Mucosa of descending colon (tissue), 3 donors: Measurements from ENCODE around the gene C14orf119. TPM values are rescaled to one million over a fixed set of nuclear protein-coding genes. Genes with fewer than 3 reads are reported as not detected.

ENCODE experiments used
- ATAC-seq: fragments of 200-7000 bp; cut with Tn5 transposase; one replicate; pipeline ENCODE4 v1.9.1; 2020; ENCODE audit warnings: mild to moderate bottlenecking, moderate library complexity
- DNase-seq, 3 donors: peaks; one replicate each; pipeline ENCODE4 v3.0.0-alpha.2; 2020
- H3K36me3 ChIP-seq: fragments of 200-600 bp; one replicate; pipeline ENCODE4 v1.8.0; 2021; ENCODE audit warnings: low read depth, mild to moderate bottlenecking
- H3K4me1 ChIP-seq: fragments of 200-600 bp; one replicate; pipeline ENCODE4 v1.8.0; 2021; ENCODE audit warnings: low read depth, mild to moderate bottlenecking
- H3K4me3 ChIP-seq: fragments of 200-600 bp; one replicate; pipeline ENCODE4 v1.8.0; 2021; ENCODE audit warnings: mild to moderate bottlenecking
- H3K9me3 ChIP-seq: fragments of 200-600 bp; one replicate; pipeline ENCODE4 v1.8.0; 2021; ENCODE audit warnings: mild to moderate bottlenecking
- intact Hi-C, 2 donors: fragments of 100-400 bp; cut with DNase I in 1 of 2; cut with micrococcal nuclease in 1 of 2; formaldehyde crosslinking; loops; one replicate each; pipeline versions ENCODE4 v1.11.0 to v1.11.1; 2022; cut with DNase I, micrococcal nuclease
- total RNA-seq, 3 donors: library from RNA; stranded (reverse); fragmentation: NEBNext Ultra II Directional in 2 of 3; extraction: Animal tissue kit (Norgen Biotek cat#: 25700) in 2 of 3; gene quantifications; one replicate each; pipeline versions ENCODE4 v1.2.1 to v1.2.4, GENCODE V29; 2021 to 2023
- TF ChIP-seq, protein P1 (sequence below): fragments of 200-600 bp; IDR thresholded peaks from one replicate; pipeline ENCODE4 v1.8.0; 2022; ENCODE audit warnings: antibody characterized with exemption, mild to moderate bottlenecking
- donor health status: DM: no; HTN: no; CAD: no; lungs with moderate emphysema.
- donor health status: DM: no; HTN: no; CAD: no.
- donor health status: DM: no; HTN: yes; CAD: no.

The C14orf119 gene
- total RNA-seq, 3 donors from 2014 or later: 46.6 to 48.3 (median 48.0) TPM

- DNase-seq (no peak), ATAC-seq (no peak)
- Histone ChIP-seq H3K36me3 (peaks cover 6% of the 10 kb centered on the region), H3K4me3 (peak overlapping the region; percentile 88), H3K4me1 (peaks cover 30% of the 10 kb centered on the region), H3K9me3 (no peaks in the 10 kb centered on the region)
- TF ChIP-seq, protein P1, sequence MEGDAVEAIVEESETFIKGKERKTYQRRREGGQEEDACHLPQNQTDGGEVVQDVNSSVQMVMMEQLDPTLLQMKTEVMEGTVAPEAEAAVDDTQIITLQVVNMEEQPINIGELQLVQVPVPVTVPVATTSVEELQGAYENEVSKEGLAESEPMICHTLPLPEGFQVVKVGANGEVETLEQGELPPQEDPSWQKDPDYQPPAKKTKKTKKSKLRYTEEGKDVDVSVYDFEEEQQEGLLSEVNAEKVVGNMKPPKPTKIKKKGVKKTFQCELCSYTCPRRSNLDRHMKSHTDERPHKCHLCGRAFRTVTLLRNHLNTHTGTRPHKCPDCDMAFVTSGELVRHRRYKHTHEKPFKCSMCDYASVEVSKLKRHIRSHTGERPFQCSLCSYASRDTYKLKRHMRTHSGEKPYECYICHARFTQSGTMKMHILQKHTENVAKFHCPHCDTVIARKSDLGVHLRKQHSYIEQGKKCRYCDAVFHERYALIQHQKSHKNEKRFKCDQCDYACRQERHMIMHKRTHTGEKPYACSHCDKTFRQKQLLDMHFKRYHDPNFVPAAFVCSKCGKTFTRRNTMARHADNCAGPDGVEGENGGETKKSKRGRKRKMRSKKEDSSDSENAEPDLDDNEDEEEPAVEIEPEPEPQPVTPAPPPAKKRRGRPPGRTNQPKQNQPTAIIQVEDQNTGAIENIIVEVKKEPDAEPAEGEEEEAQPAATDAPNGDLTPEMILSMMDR: no peak
- intact Hi-C loops: loop anchor here in 1 of 2 donors (10.0 kb wide), 1 partner anchor 191 kb away; the partner anchor contains the start of gene HOMEZ
Measured at GRCh38 chr14:23093991-23094665, 1.2 kb upstream of the C14orf119 start.

DNA sequence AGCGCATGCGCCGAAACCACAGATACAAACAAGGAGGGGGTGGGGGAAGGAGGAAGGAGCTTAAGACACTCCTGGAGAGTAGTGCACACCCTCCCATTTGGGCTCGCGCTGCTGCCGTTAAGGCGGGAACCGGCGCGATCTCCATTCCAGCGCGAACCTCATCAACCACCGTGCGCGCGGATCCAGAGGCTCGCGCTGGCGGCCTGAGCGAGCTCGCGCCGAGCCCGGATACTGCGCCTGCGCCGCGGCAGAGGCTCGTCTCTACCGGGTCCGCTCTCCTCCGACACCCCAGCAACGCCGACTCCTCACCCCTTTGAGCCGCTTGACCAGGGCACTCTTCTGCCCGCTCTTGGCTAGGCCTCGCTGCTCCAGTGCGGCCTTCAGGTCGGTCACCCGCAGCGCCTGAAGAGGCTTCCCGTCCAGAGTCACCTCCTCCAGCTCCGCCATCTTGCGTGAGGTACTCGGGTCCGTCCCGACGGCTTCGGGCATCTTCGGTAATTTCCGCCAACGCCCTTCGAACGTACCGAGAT, 574 bp upstream of the C14orf119 start, which contains the start of gene ACIN1:
ACIN1 (minus strand) TSS at position 471 of the 530 bp plus-strand sequence; CDS start at position 447, 24 bp downstream.
- DNase-seq (peak; percentile 79 to 99 (median 99)), ATAC-seq (peak; percentile 63)
- Histone ChIP-seq H3K4me3 (peak within 1 kb of the TSS; percentile 88), H3K36me3 (peaks cover 6% of the 10 kb centered on the region), H3K9me3 (no peaks in the 10 kb centered on the region), H3K4me1 (peaks cover 30% of the 10 kb centered on the region)
- TF ChIP-seq, protein P1: no peak
- intact Hi-C loops: loop anchor here in 1 of 2 donors (10.0 kb wide), 1 partner anchor 190 kb away; the partner anchor contains the start of gene HOMEZ

GRCh38 chr14:23097786-23098185, 2.5 kb downstream of the C14orf119 start:
- Histone ChIP-seq H3K4me3 (no peak overlapping the region), H3K9me3 (no peaks in the 10 kb centered on the region), H3K4me1 (peaks cover 28% of the 10 kb centered on the region), H3K36me3 (peaks cover 6% of the 10 kb centered on the region)
- TF ChIP-seq, protein P1: no peak
- DNase-seq: no peak
- intact Hi-C loops: loop anchor here in 1 of 2 donors (10.0 kb wide), 1 partner anchor 187 kb away; the partner anchor contains the start of gene HOMEZ
- ATAC-seq: no peak

DNA sequence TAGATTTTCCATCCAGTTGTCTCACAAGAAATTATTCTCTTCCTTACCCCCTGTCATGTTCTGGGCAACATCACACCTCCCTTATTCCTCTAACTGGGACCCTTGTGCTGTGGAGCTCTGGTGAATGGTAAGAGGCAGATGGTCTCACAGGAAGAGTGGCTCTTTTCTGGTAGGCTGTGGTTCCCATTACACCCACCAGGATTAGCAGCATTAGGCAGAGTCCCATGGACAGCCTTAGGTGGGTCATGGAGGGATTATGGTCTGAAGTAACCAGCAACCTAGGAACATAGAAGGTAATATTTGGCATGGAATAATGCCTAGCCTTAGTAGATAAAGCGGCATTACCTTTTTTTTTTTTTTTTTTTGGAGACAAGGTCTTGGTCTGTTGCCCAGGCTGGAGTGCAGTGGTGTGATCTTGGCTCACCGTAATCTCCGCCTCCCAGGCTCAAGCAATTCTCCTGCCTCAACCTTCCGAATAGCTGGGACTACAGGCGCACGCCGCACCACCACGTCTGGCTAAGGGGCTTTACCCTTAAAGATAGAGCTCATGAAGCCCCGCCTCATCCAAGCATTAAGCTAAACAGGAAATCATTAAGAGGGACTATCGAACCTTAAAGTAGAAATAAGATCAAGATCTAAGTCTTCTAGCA, 4.0 kb downstream of the C14orf119 start:
- no peak for ATAC-seq
- intact Hi-C loops: loop anchor here in 1 of 2 donors (10.0 kb wide), 1 partner anchor 185 kb away; the partner anchor contains the start of gene HOMEZ

More for the DNA sequence above, 4.0 kb downstream of the C14orf119 start:
- no peak for DNase-seq
- Histone ChIP-seq H3K4me3 (no peak overlapping the region), H3K4me1 (peaks cover 18% of the 10 kb centered on the region), H3K36me3 (peaks cover 6% of the 10 kb centered on the region), H3K9me3 (no peaks in the 10 kb centered on the region)
- TF ChIP-seq, protein P1: no peak
